ENCODE measurements around the gene OR5K3. TPM values are rescaled to one million over a fixed set of nuclear protein-coding genes. Genes with fewer than 3 reads are reported as not detected.
A peak's percentile ranks its signal among the peaks of the same experiment; 100 is the strongest.

Gene OR5K3, protein sequence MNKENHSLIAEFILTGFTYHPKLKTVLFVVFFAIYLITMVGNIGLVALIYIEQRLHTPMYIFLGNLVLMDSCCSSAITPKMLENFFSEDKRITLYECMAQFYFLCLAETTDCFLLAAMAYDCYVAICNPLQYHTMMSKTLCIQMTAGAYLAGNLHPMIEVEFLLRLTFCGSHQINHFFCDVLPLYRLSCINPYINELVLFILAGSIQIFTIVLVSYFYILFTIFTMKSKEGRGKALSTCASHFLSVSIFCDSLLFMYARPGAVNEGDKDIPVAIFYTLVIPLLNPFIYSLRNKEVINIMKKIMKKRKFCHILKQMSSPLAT
- not detected in 2 replicates for total RNA-seq (ENCODE audit: low replicate concordance)

DNA sequence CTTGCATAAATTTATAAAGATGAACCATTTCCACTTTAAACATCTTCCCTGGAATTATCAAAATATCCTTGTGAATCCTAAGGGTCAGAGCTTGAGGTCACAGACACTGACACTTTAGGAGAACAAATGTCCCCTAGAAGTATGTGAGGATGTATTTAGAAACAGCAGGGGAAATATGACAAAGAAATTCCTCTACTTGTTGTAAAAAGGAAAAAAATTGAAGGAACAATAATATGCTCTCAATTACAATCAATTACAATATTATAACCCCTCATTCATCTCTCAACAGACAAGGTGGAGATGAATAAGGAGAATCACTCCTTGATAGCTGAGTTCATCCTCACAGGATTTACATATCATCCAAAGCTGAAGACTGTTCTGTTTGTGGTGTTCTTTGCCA, at the start of gene OR5K3:
Gene OR5K3 (plus strand): TSS at position 301 of the 400 bp plus-strand sequence. CDS start 0 bp downstream, at position 301.
- TF ChIP-seq, protein P1, sequence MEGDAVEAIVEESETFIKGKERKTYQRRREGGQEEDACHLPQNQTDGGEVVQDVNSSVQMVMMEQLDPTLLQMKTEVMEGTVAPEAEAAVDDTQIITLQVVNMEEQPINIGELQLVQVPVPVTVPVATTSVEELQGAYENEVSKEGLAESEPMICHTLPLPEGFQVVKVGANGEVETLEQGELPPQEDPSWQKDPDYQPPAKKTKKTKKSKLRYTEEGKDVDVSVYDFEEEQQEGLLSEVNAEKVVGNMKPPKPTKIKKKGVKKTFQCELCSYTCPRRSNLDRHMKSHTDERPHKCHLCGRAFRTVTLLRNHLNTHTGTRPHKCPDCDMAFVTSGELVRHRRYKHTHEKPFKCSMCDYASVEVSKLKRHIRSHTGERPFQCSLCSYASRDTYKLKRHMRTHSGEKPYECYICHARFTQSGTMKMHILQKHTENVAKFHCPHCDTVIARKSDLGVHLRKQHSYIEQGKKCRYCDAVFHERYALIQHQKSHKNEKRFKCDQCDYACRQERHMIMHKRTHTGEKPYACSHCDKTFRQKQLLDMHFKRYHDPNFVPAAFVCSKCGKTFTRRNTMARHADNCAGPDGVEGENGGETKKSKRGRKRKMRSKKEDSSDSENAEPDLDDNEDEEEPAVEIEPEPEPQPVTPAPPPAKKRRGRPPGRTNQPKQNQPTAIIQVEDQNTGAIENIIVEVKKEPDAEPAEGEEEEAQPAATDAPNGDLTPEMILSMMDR (IDR thresholded peaks at IDR 0.05; ENCODE audit: insufficient read depth, low read length) = no peak
- no peak within 1 kb of the TSS for H3K4me3 ChIP-seq (ENCODE audit: low read depth, low read length)
- DNase-seq (ENCODE audit: low read depth) = no peak

DNA sequence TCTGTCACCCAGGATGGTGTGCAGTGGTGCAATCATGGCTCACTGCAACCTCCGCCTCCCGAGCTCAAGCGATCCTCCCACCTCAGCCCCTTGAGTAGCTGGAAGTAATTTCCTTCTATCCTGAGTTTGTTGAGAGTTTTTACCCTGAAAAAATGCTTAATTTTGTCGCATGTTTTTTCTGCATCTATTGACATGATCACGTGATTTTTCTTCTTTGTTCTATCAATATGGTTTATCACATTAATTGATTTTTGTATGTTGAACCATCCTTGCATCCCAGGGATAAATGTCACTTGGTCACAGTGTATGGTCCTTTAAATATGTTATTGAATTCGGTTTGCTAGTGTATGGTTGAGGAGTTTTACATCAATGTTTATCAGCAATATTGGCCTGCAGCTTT, 48.7 kb upstream of the OR5K3 start:
- H3K4me3 ChIP-seq (ENCODE audit: low read depth, low read length) = no peak overlapping the region
- DNase-seq (ENCODE audit: low read depth) = no peak
- TF ChIP-seq, protein P1 (IDR thresholded peaks at IDR 0.05; ENCODE audit: insufficient read depth, low read length) = no peak

DNA sequence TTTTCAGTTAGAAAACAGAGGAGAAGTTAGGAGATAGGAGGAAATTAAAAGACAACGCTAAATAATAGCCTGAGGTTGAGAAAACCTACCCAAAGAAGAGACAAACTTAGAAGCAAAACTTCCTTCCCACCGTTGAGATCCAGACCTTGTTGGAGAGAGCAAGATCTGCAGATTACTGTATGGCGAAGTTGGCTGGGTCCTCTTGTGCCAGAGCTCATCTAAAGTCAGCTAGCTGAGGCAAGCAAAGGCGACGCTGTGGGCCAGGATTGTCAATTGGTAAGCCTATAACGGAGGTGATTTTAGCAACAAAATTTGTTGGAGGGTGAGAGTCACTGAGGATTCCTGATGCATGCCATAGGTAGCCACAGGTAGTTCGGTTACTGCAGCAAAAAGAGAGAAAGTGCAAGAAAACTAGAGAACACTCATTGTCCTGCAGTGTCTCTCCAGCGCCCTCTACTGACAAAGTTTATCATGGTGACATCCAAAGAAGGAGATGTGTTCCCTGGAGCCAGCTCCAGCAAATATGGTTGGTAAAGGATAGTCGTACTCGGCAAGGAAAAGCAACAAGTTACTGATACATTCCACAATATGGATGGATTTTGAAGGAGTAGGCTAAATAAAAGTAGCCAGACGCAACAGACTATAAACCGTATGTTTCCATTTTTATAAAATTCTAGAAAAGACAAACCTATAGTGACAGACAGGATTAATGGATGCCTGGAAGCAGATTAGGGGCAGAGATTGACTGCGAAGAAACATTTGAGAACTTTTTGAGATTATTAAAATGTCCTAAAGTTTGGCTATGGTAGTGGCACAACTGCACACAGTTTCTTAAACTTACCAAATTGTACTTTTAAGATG, 46.6 kb upstream of the OR5K3 start:
- DNase-seq (ENCODE audit: low read depth) = peak; percentile 30
- TF ChIP-seq, protein P1 (IDR thresholded peaks at IDR 0.05; ENCODE audit: insufficient read depth, low read length) = peak; percentile 53
- H3K4me3 ChIP-seq (ENCODE audit: low read depth, low read length) = no peak overlapping the region

DNA sequence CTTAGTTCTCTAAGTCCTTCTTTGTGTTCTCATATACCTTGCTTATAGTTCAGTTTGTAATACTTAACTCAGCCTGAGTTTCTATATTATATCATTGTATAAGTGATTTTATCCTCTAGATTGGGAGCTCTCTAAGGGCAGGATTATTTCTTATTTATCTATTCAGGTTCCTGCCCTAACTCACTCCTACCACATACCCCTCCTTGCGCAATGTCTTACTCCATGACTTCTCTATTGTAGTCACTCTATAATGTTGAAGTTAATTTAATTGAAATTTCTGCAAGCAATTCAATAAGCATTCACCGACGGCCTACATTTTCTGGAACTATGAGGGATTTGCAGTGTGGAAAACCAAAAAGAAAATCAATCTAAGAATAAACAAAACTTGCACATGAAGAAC, 40.4 kb upstream of the OR5K3 start:
- TF ChIP-seq, protein P1 (IDR thresholded peaks at IDR 0.05; ENCODE audit: insufficient read depth, low read length) = no peak

DNA sequence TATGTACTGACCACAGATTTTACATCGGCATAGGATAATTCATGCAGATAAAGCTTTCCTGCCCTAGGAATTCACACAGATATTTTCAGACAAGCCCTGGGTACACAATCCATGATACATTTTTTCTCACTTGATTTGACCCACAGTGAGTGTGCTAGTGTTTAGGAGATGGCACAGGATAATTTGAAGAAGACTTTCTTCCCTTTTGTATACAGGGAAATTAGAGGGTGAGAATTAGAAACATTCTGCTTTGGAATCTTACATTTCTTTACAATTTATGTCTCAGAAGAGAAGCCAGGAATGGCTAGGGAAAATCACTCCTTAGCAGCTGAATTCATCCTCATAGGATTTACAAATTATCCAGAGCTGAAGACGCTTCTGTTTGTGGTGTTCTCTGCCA, 36.9 kb upstream of the OR5K3 start, which contains the start of gene OR5K4:
Gene OR5K4 (plus strand): TSS at position 301 of the 400 bp plus-strand sequence. CDS start 0 bp downstream, at position 301.
- no peak within 1 kb of the TSS for H3K4me3 ChIP-seq (ENCODE audit: low read depth, low read length)
- no peak for DNase-seq (ENCODE audit: low read depth)
- TF ChIP-seq, protein P1 (IDR thresholded peaks at IDR 0.05; ENCODE audit: insufficient read depth, low read length) = no peak

More for the DNA sequence above, 40.4 kb upstream of the OR5K3 start:
- no peak overlapping the region for H3K4me3 ChIP-seq (ENCODE audit: low read depth, low read length)
- no peak for DNase-seq (ENCODE audit: low read depth)

DNA sequence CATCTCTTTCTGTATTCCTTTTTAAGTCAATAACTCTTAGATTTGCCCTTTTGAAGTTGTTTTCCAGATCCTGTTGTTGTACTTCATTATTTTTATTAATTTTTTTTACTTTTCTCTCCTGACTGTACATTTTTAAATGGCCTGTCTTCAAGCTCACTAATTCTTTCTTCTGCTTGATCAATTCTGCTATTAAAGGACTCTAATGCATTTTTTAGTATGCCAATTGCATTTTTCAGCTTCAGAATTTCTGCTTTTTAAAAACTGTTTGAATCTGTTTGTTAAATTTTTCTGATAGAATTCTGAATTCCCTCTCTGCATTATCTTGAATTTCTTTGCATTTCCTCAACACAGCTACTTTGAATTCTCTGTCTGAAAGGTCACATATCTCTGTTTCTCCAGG, 31.2 kb upstream of the OR5K3 start:
- no peak for DNase-seq (ENCODE audit: low read depth)
- no peak overlapping the region for H3K4me3 ChIP-seq (ENCODE audit: low read depth, low read length)
- TF ChIP-seq, protein P1 (IDR thresholded peaks at IDR 0.05; ENCODE audit: insufficient read depth, low read length) = no peak

Measured in fibroblast of the aortic adventitia (primary cell).